Loucy (cell line): ENCODE measurements around the gene AGAP1.

Experiments used
- H2AFZ ChIP-seq: fragments of 200-600 bp; sonication (generic); 2 replicates; pipeline ENCODE4 v1.6.0; 2016; ENCODE audit warnings: antibody characterized with exemption, mild to moderate bottlenecking, low read length, moderate library complexity
- H3F3A ChIP-seq: fragments of 200-600 bp; 2 replicates; pipeline ENCODE4 v1.6.0; 2016; ENCODE audit warnings: antibody characterized with exemption, low read depth, mild to moderate bottlenecking
- H3K27me3 ChIP-seq: fragments of 200-600 bp; sonication (generic); 2 replicates; pipeline ENCODE4 v1.6.1; 2014; ENCODE audit warnings: low read length, mild to moderate bottlenecking; ENCODE audit not compliant: insufficient read depth, poor library complexity, severe bottlenecking
- H3K36me3 ChIP-seq: fragments of 200-600 bp; sonication (generic); 2 replicates; pipeline ENCODE4 v1.6.1; 2016; ENCODE audit warnings: low read length; ENCODE audit not compliant: insufficient read depth
- H3K4me1 ChIP-seq: fragments of 200-600 bp; sonication (generic); 2 replicates; pipeline ENCODE4 v1.5.1; 2014; ENCODE audit warnings: low read length, mild to moderate bottlenecking; ENCODE audit not compliant: insufficient read depth, poor library complexity, severe bottlenecking
- H3K4me2 ChIP-seq: fragments of 200-600 bp; sonication (generic); 2 replicates; pipeline ENCODE4 v1.6.0; 2014; ENCODE audit warnings: antibody characterized with exemption, low read length, low read depth, mild to moderate bottlenecking; ENCODE audit not compliant: poor library complexity, severe bottlenecking
- H3K4me3 ChIP-seq: fragments of 200-600 bp; sonication (generic); 2 replicates; pipeline ENCODE4 v1.5.1; 2014; ENCODE audit warnings: low read length, mild to moderate bottlenecking, mixed read lengths; ENCODE audit not compliant: poor library complexity, severe bottlenecking
- H3K79me2 ChIP-seq: fragments of 200-600 bp; sonication (generic); 2 replicates; pipeline ENCODE4 v1.6.1; 2014; ENCODE audit warnings: low read length; ENCODE audit not compliant: insufficient read depth
- H3K9ac ChIP-seq: fragments of 200-600 bp; sonication (generic); 2 replicates; pipeline ENCODE4 v1.6.0; 2014; ENCODE audit warnings: mild to moderate bottlenecking, low read depth, low read length, moderate library complexity; ENCODE audit not compliant: poor library complexity, severe bottlenecking
- H3K9me2 ChIP-seq: fragments of 200-600 bp; sonication (generic); replicated peaks from 2 replicates; pipeline ENCODE4 v1.6.1; 2016; ENCODE audit warnings: low read depth, low read length, mixed read lengths
- H3K9me3 ChIP-seq: fragments of 200-600 bp; sonication (generic); 2 replicates; pipeline ENCODE4 v1.6.1; 2014; ENCODE audit warnings: mild to moderate bottlenecking, antibody characterized with exemption, low read length, low read depth; ENCODE audit not compliant: insufficient read depth
- H4K20me1 ChIP-seq: fragments of 200-600 bp; sonication (generic); 2 replicates; pipeline ENCODE4 v1.6.0; 2014; ENCODE audit warnings: antibody characterized with exemption, low read length, mild to moderate bottlenecking; ENCODE audit not compliant: insufficient read depth, poor library complexity, severe bottlenecking
- CTCF ChIP-seq: fragments of 200-600 bp; sonication (generic); conservative IDR thresholded peaks from 2 replicates; pipeline ENCODE4 v1.5.1; 2014; ENCODE audit warnings: mild to moderate bottlenecking, antibody characterized with exemption, low read length
- EZH2phosphoT487 ChIP-seq: fragments of 200-600 bp; IDR thresholded peaks from 2 replicates; pipeline ENCODE4 v1.6.1; 2018; ENCODE audit warnings: antibody characterized with exemption, mild to moderate bottlenecking, moderate library complexity, borderline replicate concordance

AGAP1 gene

GRCh38 chr2:235511187-235511661 is 17.4 kb downstream of the AGAP1 start:
- no peaks in the 10 kb centered on the region for H3K9me2 ChIP-seq
- H3K9ac ChIP-seq = no peak overlapping the region
- H3F3A ChIP-seq = no peaks in the 10 kb centered on the region
- H3K36me3 ChIP-seq = no peaks in the 10 kb centered on the region
- H3K4me1 ChIP-seq = no peaks in the 10 kb centered on the region
- H3K79me2 ChIP-seq = no peaks in the 10 kb centered on the region
- H3K9me3 ChIP-seq = no peaks in the 10 kb centered on the region; the same call in 1 of the 2 replicates
- H3K27me3 ChIP-seq = no peaks in the 10 kb centered on the region
- no peak overlapping the region for H3K4me3 ChIP-seq
- no peak for TF ChIP-seq CTCF
- TF ChIP-seq EZH2phosphoT487 = no peak
- no peak overlapping the region for H3K4me2 ChIP-seq
- no peak overlapping the region for H2AFZ ChIP-seq
- no peaks in the 10 kb centered on the region for H4K20me1 ChIP-seq

- Histone ChIP-seq H3K4me1 (no peaks in the 10 kb centered on the region), H3F3A (no peaks in the 10 kb centered on the region), H3K9me3 (no peaks in the 10 kb centered on the region; the same call in 1 of the 2 replicates), H3K4me2 (no peak overlapping the region), H2AFZ (no peak overlapping the region), H4K20me1 (no peaks in the 10 kb centered on the region), H3K27me3 (no peaks in the 10 kb centered on the region), H3K4me3 (no peak overlapping the region), H3K79me2 (no peaks in the 10 kb centered on the region), H3K36me3 (no peaks in the 10 kb centered on the region), H3K9ac (no peak overlapping the region), H3K9me2 (no peaks in the 10 kb centered on the region)
- TF ChIP-seq EZH2phosphoT487 = no peak
- no peak for TF ChIP-seq CTCF
Observed at GRCh38 chr2:235511751-235512698, 18.2 kb downstream of the AGAP1 start.

GRCh38 chr2:235512699-235513053 is 18.8 kb downstream of the AGAP1 start:
- Histone ChIP-seq H3K27me3 (no peaks in the 10 kb centered on the region), H3K9me3 (no peaks in the 10 kb centered on the region; the same call in 1 of the 2 replicates), H3K9me2 (no peaks in the 10 kb centered on the region), H3K4me3 (no peak overlapping the region), H3K9ac (no peak overlapping the region), H2AFZ (no peak overlapping the region), H3K4me1 (no peaks in the 10 kb centered on the region), H3K4me2 (no peak overlapping the region), H4K20me1 (no peaks in the 10 kb centered on the region), H3F3A (no peaks in the 10 kb centered on the region), H3K79me2 (no peaks in the 10 kb centered on the region), H3K36me3 (no peaks in the 10 kb centered on the region)
- TF ChIP-seq EZH2phosphoT487 (no peak), CTCF (no peak)
